IMR-90 (cell line): ENCODE data around the gene HOXD10.

Experiments
- BHLHE40 ChIP-seq: fragments of 150-350 bp; IDR thresholded peaks from 2 replicates; pipeline ENCODE4 v1.6.1; 2016; ENCODE audit warnings: mild to moderate bottlenecking, low read depth, low read length
- CEBPB ChIP-seq: IDR thresholded peaks from 2 replicates; pipeline ENCODE4 v1.6.1; 2012; ENCODE audit warnings: low read depth, low read length, improper control_type of control experiment
- CTCF ChIP-seq: conservative IDR thresholded peaks from 2 replicates; pipeline ENCODE4 v1.5.1; 2012; ENCODE audit warnings: mild to moderate bottlenecking, low read depth, low read length, improper control_type of control experiment
- MAZ ChIP-seq: IDR thresholded peaks from 2 replicates; pipeline ENCODE4 v1.6.1; 2012; ENCODE audit warnings: low read depth, mild to moderate bottlenecking, low read length, improper control_type of control experiment, moderate library complexity, borderline replicate concordance
- POLR2A ChIP-seq: IDR thresholded peaks from 2 replicates; pipeline ENCODE4 v1.6.1; 2012; ENCODE audit warnings: mild to moderate bottlenecking, low read depth, low read length
- RCOR1 ChIP-seq: IDR thresholded peaks from 2 replicates; pipeline ENCODE4 v1.6.1; 2012; ENCODE audit warnings: mild to moderate bottlenecking, low read length, improper control_type of control experiment; ENCODE audit not compliant: insufficient replicate concordance
- RFX5 ChIP-seq: IDR thresholded peaks from 2 replicates; pipeline ENCODE4 v1.8.0; 2012; ENCODE audit warnings: low read depth, mild to moderate bottlenecking, low read length, moderate library complexity
- USF2 ChIP-seq: fragments of 150-350 bp; IDR thresholded peaks from 2 replicates; pipeline ENCODE4 v1.6.1; 2017; ENCODE audit warnings: mild to moderate bottlenecking, antibody characterized with exemption, low read length, low read depth

- no peak for TF ChIP-seq BHLHE40
- TF ChIP-seq CTCF: no peak
- TF ChIP-seq RFX5: no peak
- no peak for TF ChIP-seq POLR2A
- no peak for TF ChIP-seq CEBPB
- no peak for TF ChIP-seq USF2
- TF ChIP-seq RCOR1: no peak
- TF ChIP-seq MAZ: no peak
Observed at GRCh38 chr2:176104316-176105077, 12.1 kb upstream of the HOXD10 start.
